Measurements from ENCODE around the gene ACE.

Gene ACE

GRCh38 chr17:63533433-63534077 is 56.7 kb downstream of the ACE start:
- no peak for TF ChIP-seq FOXA1 (IDR thresholded peaks at IDR 0.05)
- TF ChIP-seq TARDBP (IDR thresholded peaks at IDR 0.05) = no peak
- TF ChIP-seq SP1 (IDR thresholded peaks at IDR 0.05) = no peak
- TF ChIP-seq CTBP1 (IDR thresholded peaks at IDR 0.05; ENCODE audit: borderline replicate concordance) = no peak
- no peak for TF ChIP-seq LEF1 (IDR thresholded peaks at IDR 0.05; ENCODE audit: borderline replicate concordance)
- TF ChIP-seq SUZ12 (IDR thresholded peaks at IDR 0.05) = no peak
- no peak for TF ChIP-seq BHLHE40 (IDR thresholded peaks at IDR 0.05; ENCODE audit: borderline replicate concordance)
- TF ChIP-seq HDGF (IDR thresholded peaks at IDR 0.05; ENCODE audit: borderline replicate concordance) = no peak
- no peak for TF ChIP-seq L3MBTL2 (conservative IDR thresholded peaks at IDR 0.05)
- no peak for TF ChIP-seq FOXK2 (IDR thresholded peaks at IDR 0.05)
- no peak for TF ChIP-seq ZNF384 (IDR thresholded peaks at IDR 0.05)
- no peak for TF ChIP-seq ELF4 (IDR thresholded peaks at IDR 0.05)
- no peak for TF ChIP-seq PKNOX1 (IDR thresholded peaks at IDR 0.05)
- no peak for TF ChIP-seq ARNT (IDR thresholded peaks at IDR 0.05)
- no peak for TF ChIP-seq FOXM1 (IDR thresholded peaks at IDR 0.05; ENCODE audit: borderline replicate concordance)
- no peak for TF ChIP-seq NFRKB (IDR thresholded peaks at IDR 0.05)
- ChIA-PET CTCF (no interaction called here), POLR2A (interaction anchor here (1.1 kb wide), 1 partner anchor 11 kb away, joined by 4 read pairs; no protein-coding TSS in a partner anchor)
- no peak for DNase-seq (ENCODE audit: extremely low spot score)

GRCh38 chr17:63534078-63534570 is 57.3 kb downstream of the ACE start:
- no peak for DNase-seq (ENCODE audit: extremely low spot score)
- ChIA-PET POLR2A (interaction anchor here (1.1 kb wide), 1 partner anchor 11 kb away, joined by 4 read pairs; no protein-coding TSS in a partner anchor), CTCF (no interaction called here)
- TF ChIP-seq ZNF384 (IDR thresholded peaks at IDR 0.05) = no peak
- TF ChIP-seq CTBP1 (IDR thresholded peaks at IDR 0.05; ENCODE audit: borderline replicate concordance) = no peak
- no peak for TF ChIP-seq NFRKB (IDR thresholded peaks at IDR 0.05)
- no peak for TF ChIP-seq PKNOX1 (IDR thresholded peaks at IDR 0.05)
- no peak for TF ChIP-seq BHLHE40 (IDR thresholded peaks at IDR 0.05; ENCODE audit: borderline replicate concordance)

GRCh38 chr17:63534816-63535455 is 58.1 kb downstream of the ACE start:
- ChIA-PET POLR2A (no interaction called here), CTCF (no interaction called here)
- DNase-seq (ENCODE audit: extremely low spot score) = no peak

GRCh38 chr17:63535640-63536039 is 58.8 kb downstream of the ACE start:
- ChIA-PET POLR2A (no interaction called here), CTCF (no interaction called here)
- TF ChIP-seq SP1 (IDR thresholded peaks at IDR 0.05) (no peak), BHLHE40 (IDR thresholded peaks at IDR 0.05; ENCODE audit: borderline replicate concordance) (no peak), HDGF (IDR thresholded peaks at IDR 0.05; ENCODE audit: borderline replicate concordance) (no peak), CTBP1 (IDR thresholded peaks at IDR 0.05; ENCODE audit: borderline replicate concordance) (no peak), SUZ12 (IDR thresholded peaks at IDR 0.05) (no peak), PKNOX1 (IDR thresholded peaks at IDR 0.05) (no peak), LEF1 (IDR thresholded peaks at IDR 0.05; ENCODE audit: borderline replicate concordance) (no peak), NFRKB (IDR thresholded peaks at IDR 0.05) (no peak), L3MBTL2 (conservative IDR thresholded peaks at IDR 0.05) (no peak), ZNF384 (IDR thresholded peaks at IDR 0.05) (no peak), ARNT (IDR thresholded peaks at IDR 0.05) (no peak), TARDBP (IDR thresholded peaks at IDR 0.05) (no peak), FOXA1 (IDR thresholded peaks at IDR 0.05) (no peak), ELF4 (IDR thresholded peaks at IDR 0.05) (no peak), FOXK2 (IDR thresholded peaks at IDR 0.05) (no peak), FOXM1 (IDR thresholded peaks at IDR 0.05; ENCODE audit: borderline replicate concordance) (no peak)
- DNase-seq (ENCODE audit: extremely low spot score) = no peak

More at GRCh38 chr17:63534816-63535455, 58.1 kb downstream of the ACE start:
- TF ChIP-seq ELF4 (IDR thresholded peaks at IDR 0.05) (no peak), LEF1 (IDR thresholded peaks at IDR 0.05; ENCODE audit: borderline replicate concordance) (no peak), TARDBP (IDR thresholded peaks at IDR 0.05) (no peak), CTBP1 (IDR thresholded peaks at IDR 0.05; ENCODE audit: borderline replicate concordance) (no peak), HDGF (IDR thresholded peaks at IDR 0.05; ENCODE audit: borderline replicate concordance) (no peak), BHLHE40 (IDR thresholded peaks at IDR 0.05; ENCODE audit: borderline replicate concordance) (no peak), ZNF384 (IDR thresholded peaks at IDR 0.05) (no peak), PKNOX1 (IDR thresholded peaks at IDR 0.05) (no peak), FOXM1 (IDR thresholded peaks at IDR 0.05; ENCODE audit: borderline replicate concordance) (no peak), SUZ12 (IDR thresholded peaks at IDR 0.05) (no peak), SP1 (IDR thresholded peaks at IDR 0.05) (no peak), NFRKB (IDR thresholded peaks at IDR 0.05) (no peak), ARNT (IDR thresholded peaks at IDR 0.05) (no peak), FOXA1 (IDR thresholded peaks at IDR 0.05) (no peak), FOXK2 (IDR thresholded peaks at IDR 0.05) (no peak), L3MBTL2 (conservative IDR thresholded peaks at IDR 0.05) (no peak)

- no peak for DNase-seq (ENCODE audit: extremely low spot score)
- POLR2A ChIA-PET = interaction anchor here (0.9 kb wide), 1 partner anchor 14 kb away, joined by 5 read pairs; the partner anchor contains the start of gene DCAF7
- CTCF ChIA-PET = no interaction called here
- no peak for TF ChIP-seq ZNF384 (IDR thresholded peaks at IDR 0.05)
- no peak for TF ChIP-seq L3MBTL2 (conservative IDR thresholded peaks at IDR 0.05)
- TF ChIP-seq HDGF (IDR thresholded peaks at IDR 0.05; ENCODE audit: borderline replicate concordance) = no peak
- TF ChIP-seq ELF4 (IDR thresholded peaks at IDR 0.05) = no peak
- no peak for TF ChIP-seq CTBP1 (IDR thresholded peaks at IDR 0.05; ENCODE audit: borderline replicate concordance)
- no peak for TF ChIP-seq TARDBP (IDR thresholded peaks at IDR 0.05)
- no peak for TF ChIP-seq PKNOX1 (IDR thresholded peaks at IDR 0.05)
- TF ChIP-seq FOXM1 (IDR thresholded peaks at IDR 0.05; ENCODE audit: borderline replicate concordance) = no peak
- no peak for TF ChIP-seq FOXK2 (IDR thresholded peaks at IDR 0.05)
Observed at GRCh38 chr17:63537001-63537400, 60.1 kb downstream of the ACE start.

Measured in HEK293T (cell line).